Naive thymus-derived CD4-positive, alpha-beta T cell (primary cell): ENCODE measurements around the gene CTCFL. TPM values are rescaled to one million over a fixed set of nuclear protein-coding genes. Genes with fewer than 3 reads are reported as not detected.

ENCODE experiments used
- ATAC-seq: fragments of 150-1000 bp; cut with Tn5 transposase; 2 replicates; pipeline ENCODE4 v1.10.0; 2021; ENCODE audit warnings: mild to moderate bottlenecking, moderate library complexity
- CTCF ChIA-PET: fragments of 350-600 bp; sonication (Branson Sonifier 250); formaldehyde crosslinking; loops from one replicate; lab custom pipeline; 2021; ENCODE audit warnings: antibody characterized with exemption; lab: Charles Lee
- POLR2A ChIA-PET: fragments of 350-600 bp; sonication (Branson Sonifier 250); formaldehyde crosslinking; loops from one replicate; lab custom pipeline; 2021; ENCODE audit warnings: antibody characterized with exemption, inconsistent platforms; lab: Charles Lee
- DNase-seq, 9 donors: peaks; one replicate each; pipeline versions ENCODE4 v3.0.0 to v3.0.0-alpha.2; 2020 to 2022; ENCODE audit warnings: mixed read lengths in 1 of 9
- H3K27ac ChIP-seq: one replicate; pipeline ENCODE4 v1.7.0; 2013; ENCODE audit warnings: mild to moderate bottlenecking, low read depth, low read length, moderate library complexity
- H3K27me3 ChIP-seq, 2 donors: one replicate each; pipeline ENCODE4 v1.7.0; 2013; ENCODE audit warnings: low read length in 2 of 2, mild to moderate bottlenecking in 2 of 2, moderate library complexity in 2 of 2; ENCODE audit not compliant: control insufficient read depth in 2 of 2, insufficient read depth in 2 of 2
- H3K36me3 ChIP-seq, 3 experiments: 1 replicate in 2 of 3; 2 replicates in 1 of 3; pipeline ENCODE4 v1.7.0; 2013; ENCODE audit warnings: low read length in 3 of 3, mild to moderate bottlenecking in 3 of 3, moderate library complexity in 1 of 3; ENCODE audit not compliant: insufficient read depth in 3 of 3, control insufficient read depth in 2 of 3
- H3K4me1 ChIP-seq, 2 donors: one replicate each; pipeline ENCODE4 v1.7.0; 2013; ENCODE audit warnings: low read length in 2 of 2, mild to moderate bottlenecking in 2 of 2, moderate library complexity in 1 of 2; ENCODE audit not compliant: control insufficient read depth in 2 of 2, insufficient read depth in 2 of 2
- H3K4me3 ChIP-seq: 2 replicates; pipeline ENCODE4 v1.7.0; 2013; ENCODE audit warnings: mild to moderate bottlenecking, low read length
- H3K9me3 ChIP-seq, 3 experiments: 1 replicate in 2 of 3; 2 replicates in 1 of 3; pipeline ENCODE4 v1.7.0; 2013; ENCODE audit warnings: low read length in 3 of 3; ENCODE audit not compliant: control insufficient read depth in 2 of 3
- H3K27ac Mint-ChIP-seq, 9 donors: one replicate each; pipeline ENCODE4 v1.8.0; 2020 to 2022; ENCODE audit warnings: mixed read lengths in 9 of 9, mild to moderate bottlenecking in 8 of 9, moderate library complexity in 5 of 9, inconsistent platforms in 2 of 9
- H3K27me3 Mint-ChIP-seq, 5 donors: one replicate each; pipeline ENCODE4 v1.8.0; 2021 to 2022; ENCODE audit warnings: mixed read lengths in 5 of 5, mild to moderate bottlenecking in 1 of 5
- H3K36me3 Mint-ChIP-seq, 5 donors: one replicate each; pipeline ENCODE4 v1.8.0; 2020 to 2022; ENCODE audit warnings: mixed read lengths in 5 of 5, mild to moderate bottlenecking in 3 of 5, inconsistent platforms in 1 of 5
- H3K4me1 Mint-ChIP-seq, 7 donors: one replicate each; pipeline ENCODE4 v1.8.0; 2020 to 2022; ENCODE audit warnings: mixed read lengths in 7 of 7, mild to moderate bottlenecking in 3 of 7, inconsistent platforms in 1 of 7
- H3K4me3 Mint-ChIP-seq, 10 donors: one replicate each; pipeline ENCODE4 v1.8.0; 2020 to 2022; ENCODE audit warnings: mild to moderate bottlenecking in 10 of 10, mixed read lengths in 10 of 10, moderate library complexity in 6 of 10, inconsistent platforms in 2 of 10
- H3K9me3 Mint-ChIP-seq, 11 donors: one replicate each; pipeline ENCODE4 v1.8.0; 2020 to 2022; ENCODE audit warnings: mixed read lengths in 11 of 11, mild to moderate bottlenecking in 4 of 11, inconsistent platforms in 1 of 11, moderate library complexity in 1 of 11
- intact Hi-C, 2 donors: fragments of 100-400 bp; cut with micrococcal nuclease; formaldehyde crosslinking; loops; one replicate each; pipeline ENCODE4 v1.15.1; 2023
- polyA plus RNA-seq, 2 donors: library from polyadenylated mRNA; unstranded; fragments of 300-500 nt; fragmentation: Illumina TruSeq; gene quantifications; one replicate each; pipeline ENCODE4 v1.2.3, GENCODE V29; 2021
- total RNA-seq, 6 experiments: library from RNA in 5 of 6; stranded (reverse) in 5 of 6; gene quantifications; 1 replicate in 5 of 6; 2 replicates in 1 of 6; pipeline ENCODE4 v1.2.3 and lab custom pipeline; 2021 to 2026

Gene CTCFL
- total and polyA plus RNA-seq, 7 experiments from 2014 or later, result not detected

GRCh38 chr20:57501461-57502335 is 23.2 kb downstream of the CTCFL start:
- H3K4me1 ChIP-seq, result peaks cover 6 to 8% of the 10 kb centered on the region in 2 donors
- H3K27ac ChIP-seq, result no peak overlapping the region
- H3K4me1 Mint-ChIP-seq, result peaks cover 6 to 12% (median 8%) of the 10 kb centered on the region in 7 donors
- H3K9me3 ChIP-seq, result no peaks in the 10 kb centered on the region
- H3K27ac Mint-ChIP-seq, result no peak overlapping the region
- ATAC-seq (no peak), DNase-seq (no peak)
- no peaks in the 10 kb centered on the region for H3K36me3 Mint-ChIP-seq
- intact Hi-C loops, result no loop called here
- H3K4me3 ChIP-seq, result no peak overlapping the region
- H3K27me3 Mint-ChIP-seq, result peaks cover 17 to 68% (median 26%) of the 10 kb centered on the region in 5 donors
- no peak overlapping the region for H3K4me3 Mint-ChIP-seq
- H3K27me3 ChIP-seq, result peaks cover 0 to 5% of the 10 kb centered on the region in 2 donors
- ChIA-PET CTCF (no interaction called here), POLR2A (no interaction called here)
- H3K9me3 Mint-ChIP-seq, result no peaks in the 10 kb centered on the region
- H3K36me3 ChIP-seq, result no peaks in the 10 kb centered on the region

GRCh38 chr20:57500962-57501361 is 24.0 kb downstream of the CTCFL start:
- peaks cover 6 to 8% of the 10 kb centered on the region in 2 donors for H3K4me1 ChIP-seq
- no peaks in the 10 kb centered on the region for H3K36me3 Mint-ChIP-seq
- no peak overlapping the region for H3K4me3 ChIP-seq
- intact Hi-C loops, result no loop called here
- peaks cover 16 to 68% (median 30%) of the 10 kb centered on the region in 5 donors for H3K27me3 Mint-ChIP-seq
- no peak for DNase-seq
- H3K36me3 ChIP-seq, result no peaks in the 10 kb centered on the region
- no peak overlapping the region for H3K27ac ChIP-seq
- CTCF ChIA-PET, result no interaction called here
- no peak overlapping the region for H3K4me3 Mint-ChIP-seq
- H3K9me3 Mint-ChIP-seq, result no peaks in the 10 kb centered on the region
- no peak overlapping the region for H3K27ac Mint-ChIP-seq
- H3K27me3 ChIP-seq, result peaks cover 0 to 5% of the 10 kb centered on the region in 2 donors
- ATAC-seq, result no peak
- no peaks in the 10 kb centered on the region for H3K9me3 ChIP-seq
- POLR2A ChIA-PET, result no interaction called here
- H3K4me1 Mint-ChIP-seq, result peaks cover 6 to 12% (median 8%) of the 10 kb centered on the region in 7 donors

DNA sequence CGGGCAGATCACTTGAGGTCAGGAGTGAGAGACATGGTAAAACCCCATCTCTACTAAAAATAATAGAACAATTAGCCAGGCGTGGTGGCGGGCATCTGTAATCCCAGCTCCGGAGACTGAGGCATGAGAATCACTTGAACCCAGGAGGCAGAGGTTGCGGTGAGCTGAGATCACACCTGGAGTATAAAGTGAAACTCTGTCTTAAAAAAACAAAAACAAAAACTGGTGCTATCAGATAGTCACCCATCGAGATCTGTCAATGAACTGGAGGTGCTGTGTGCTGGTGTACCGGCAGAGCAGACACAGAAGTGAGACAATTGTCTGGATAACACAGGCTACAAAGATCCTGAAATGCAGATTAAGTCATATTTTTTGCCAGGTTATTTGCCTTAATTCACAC is 24.7 kb downstream of the CTCFL start:
- peaks cover 12 to 68% (median 30%) of the 10 kb centered on the region in 5 donors for H3K27me3 Mint-ChIP-seq
- Histone ChIP-seq H3K4me3 (no peak overlapping the region), H3K27ac (no peak overlapping the region), H3K4me1 (peaks cover 6 to 8% of the 10 kb centered on the region in 2 donors), H3K36me3 (no peaks in the 10 kb centered on the region), H3K9me3 (no peaks in the 10 kb centered on the region), H3K27me3 (peaks cover 0 to 5% of the 10 kb centered on the region in 2 donors)
- intact Hi-C loops, result no loop called here
- H3K4me1 Mint-ChIP-seq, result peaks cover 8 to 12% (median 9%) of the 10 kb centered on the region in 7 donors
- CTCF ChIA-PET, result interaction anchor here (1.0 to 2.3 kb wide), 3 partner anchors 102 to 123 kb away, joined by 3 to 8 read pairs (median 6); no protein-coding TSS in a partner anchor
- H3K36me3 Mint-ChIP-seq, result no peaks in the 10 kb centered on the region
- POLR2A ChIA-PET, result no interaction called here
- DNase-seq (no peak), ATAC-seq (no peak)
- H3K27ac Mint-ChIP-seq, result no peak overlapping the region
- H3K9me3 Mint-ChIP-seq, result no peaks in the 10 kb centered on the region
- no peak overlapping the region for H3K4me3 Mint-ChIP-seq

GRCh38 chr20:57499676-57500075 is 25.3 kb downstream of the CTCFL start:
- Histone ChIP-seq H3K27ac (no peak overlapping the region), H3K4me3 (no peak overlapping the region), H3K4me1 (peaks cover 6 to 11% of the 10 kb centered on the region in 2 donors), H3K27me3 (peaks cover 0 to 5% of the 10 kb centered on the region in 2 donors), H3K9me3 (no peaks in the 10 kb centered on the region), H3K36me3 (no peaks in the 10 kb centered on the region)
- Mint-ChIP-seq H3K9me3 (no peaks in the 10 kb centered on the region), H3K36me3 (no peaks in the 10 kb centered on the region), H3K4me3 (no peak overlapping the region), H3K27me3 (peaks cover 12 to 70% (median 30%) of the 10 kb centered on the region in 5 donors), H3K27ac (no peak overlapping the region), H3K4me1 (peaks cover 12 to 15% (median 13%) of the 10 kb centered on the region in 7 donors)
- CTCF ChIA-PET, result interaction anchor here (1.0 to 2.3 kb wide), 4 partner anchors 101 to 122 kb away, joined by 3 to 8 read pairs (median 4); no protein-coding TSS in a partner anchor
- POLR2A ChIA-PET, result interaction anchor here (0.5 kb wide), 1 partner anchor 703 kb away, joined by 5 read pairs; no protein-coding TSS in a partner anchor
- DNase-seq (no peak), ATAC-seq (no peak)
- intact Hi-C loops, result loop anchor here (2.0 to 10.0 kb wide), 4 partner anchors 47 to 708 kb away; no protein-coding TSS in a partner anchor

DNA sequence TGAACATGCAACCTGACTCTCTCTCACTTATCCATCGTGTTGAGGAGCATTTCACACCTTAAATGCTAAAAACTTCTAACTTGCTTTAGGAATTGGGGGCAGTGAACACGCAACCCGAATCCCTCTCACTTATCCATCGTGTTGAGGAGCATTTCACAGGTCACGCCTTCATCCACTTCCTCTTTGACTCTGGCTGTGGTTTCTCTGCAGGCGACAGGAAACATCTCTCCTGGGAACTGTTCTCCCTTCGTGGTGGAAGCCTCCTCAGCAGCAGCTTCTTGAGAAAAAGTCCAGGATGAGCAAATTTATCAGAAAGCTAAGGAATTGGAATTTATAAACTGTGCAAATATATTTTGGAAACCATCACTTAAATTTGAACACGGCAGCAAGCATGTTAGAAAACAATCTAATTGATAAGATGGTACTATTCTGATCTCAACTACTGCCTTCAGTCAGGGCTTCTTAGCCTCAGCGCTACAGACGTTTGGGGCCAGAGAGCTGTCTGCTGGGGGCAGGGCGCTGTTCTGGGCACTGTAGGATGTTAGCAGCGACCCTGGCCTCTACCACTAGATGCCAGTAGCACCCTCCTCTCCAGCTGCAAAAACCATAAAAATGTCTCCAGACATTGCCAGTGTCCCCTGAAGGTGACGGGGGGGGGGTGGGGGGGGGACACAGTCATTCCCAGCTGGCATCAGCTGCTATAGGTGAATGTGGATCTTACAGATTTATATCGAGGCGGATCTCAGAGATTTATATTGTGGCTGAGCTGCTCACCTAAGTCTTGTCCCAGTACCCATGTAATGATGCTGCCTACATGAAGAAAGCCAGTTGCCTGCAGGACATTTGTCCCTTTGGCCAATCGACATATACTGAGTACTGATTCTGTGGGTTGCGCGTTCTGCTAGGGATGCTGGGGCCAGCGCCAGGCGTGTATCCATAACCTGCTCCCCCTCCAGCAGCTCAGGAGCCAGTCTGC is 26.2 kb downstream of the CTCFL start:
- POLR2A ChIA-PET, result interaction anchor here (0.5 to 1.0 kb wide), 3 partner anchors 100 to 1381 kb away, joined by 3 to 5 read pairs (median 4); no protein-coding TSS in a partner anchor
- H3K4me3 Mint-ChIP-seq, result peak overlapping the region in 5 of 10 donors; percentile 3 to 33 (median 20)
- H3K4me1 ChIP-seq, result peaks cover 6 to 11% of the 10 kb centered on the region in 2 donors
- H3K4me1 Mint-ChIP-seq, result peaks cover 12 to 15% (median 13%) of the 10 kb centered on the region in 7 donors
- no peak overlapping the region for H3K27ac ChIP-seq
- no peaks in the 10 kb centered on the region for H3K36me3 Mint-ChIP-seq
- CTCF ChIA-PET, result interaction anchor here (0.5 to 2.3 kb wide), 16 partner anchors 22 to 948 kb away, joined by 3 to 8 read pairs (median 4); no protein-coding TSS in a partner anchor
- DNase-seq (peak in 5 of 9 donors; percentile 19 to 43 (median 24)), ATAC-seq (peak; percentile 78)
- H3K9me3 ChIP-seq, result no peaks in the 10 kb centered on the region
- peaks cover 11 to 72% (median 30%) of the 10 kb centered on the region in 5 donors for H3K27me3 Mint-ChIP-seq
- H3K4me3 ChIP-seq, result no peak overlapping the region
- H3K36me3 ChIP-seq, result no peaks in the 10 kb centered on the region
- no peaks in the 10 kb centered on the region for H3K9me3 Mint-ChIP-seq
- H3K27ac Mint-ChIP-seq, result peak overlapping the region in 2 of 9 donors; percentile 55 to 60
- intact Hi-C loops, result loop anchor here (2.0 to 10.0 kb wide), 4 partner anchors 46 to 709 kb away; no protein-coding TSS in a partner anchor
- H3K27me3 ChIP-seq, result peaks cover 0 to 5% of the 10 kb centered on the region in 2 donors
